PC-3 (cell line): Measurements from ENCODE around the gene LY6G5C.

Experiments
- CTCF ChIP-seq: fragments of 300-600 bp; sonication (generic); conservative IDR thresholded peaks from 2 replicates; pipeline ENCODE4 v1.5.1; 2017; ENCODE audit warnings: antibody characterized with exemption, low read depth, mild to moderate bottlenecking, low read length
- EZH2 ChIP-seq: fragments of 300-600 bp; sonication (generic); IDR thresholded peaks from one replicate; pipeline ENCODE4 v1.6.1; 2017; ENCODE audit warnings: antibody characterized with exemption, mild to moderate bottlenecking, low read length; ENCODE audit not compliant: unreplicated experiment
- EZH2phosphoT487 ChIP-seq: fragments of 300-600 bp; sonication (generic); IDR thresholded peaks from 2 replicates; pipeline ENCODE4 v1.6.1; 2018; ENCODE audit warnings: mild to moderate bottlenecking, antibody characterized with exemption, low read length, borderline replicate concordance

GRCh38 chr6:31723980-31724691, 43.3 kb upstream of the LY6G5C start:
- TF ChIP-seq CTCF, result no peak
- no peak for TF ChIP-seq EZH2phosphoT487
- no peak for TF ChIP-seq EZH2
